ACC112 (cell line): Measurements from ENCODE around the gene FRMPD3.

Source experiments
- H2AFZ ChIP-seq: fragments of 200-600 bp; sonication (generic); one replicate; pipeline ENCODE4 v1.6.0; 2017; ENCODE audit warnings: antibody characterized with exemption, low read length; ENCODE audit not compliant: unreplicated experiment
- H3K27ac ChIP-seq: fragments of 200-600 bp; sonication (generic); 2 replicates; pipeline ENCODE4 v1.5.1; 2014; ENCODE audit warnings: low read depth, mild to moderate bottlenecking, antibody characterized with exemption, low read length, moderate library complexity
- H3K27me3 ChIP-seq: fragments of 200-600 bp; sonication (generic); 2 replicates; pipeline ENCODE4 v1.6.1; 2014; ENCODE audit warnings: mild to moderate bottlenecking, antibody characterized with exemption, low read length, moderate library complexity, mixed read lengths; ENCODE audit not compliant: insufficient read depth
- H3K36me3 ChIP-seq: fragments of 200-600 bp; sonication (generic); 2 replicates; pipeline ENCODE4 v1.6.1; 2016; ENCODE audit warnings: mild to moderate bottlenecking, antibody characterized with exemption, low read length, moderate library complexity, mixed read lengths; ENCODE audit not compliant: insufficient read depth
- H3K4me1 ChIP-seq: fragments of 200-600 bp; sonication (generic); one replicate; pipeline ENCODE4 v1.6.1; 2016; ENCODE audit warnings: low read length, mixed read lengths; ENCODE audit not compliant: insufficient read depth, unreplicated experiment, control insufficient read depth
- H3K4me3 ChIP-seq: fragments of 200-600 bp; sonication (generic); 2 replicates; pipeline ENCODE4 v1.5.1; 2014; ENCODE audit warnings: mild to moderate bottlenecking, low read depth, low read length
- H3K79me2 ChIP-seq: fragments of 200-600 bp; sonication (generic); one replicate; pipeline ENCODE4 v1.6.0; 2016; ENCODE audit warnings: low read length; ENCODE audit not compliant: control insufficient read depth, unreplicated experiment, insufficient read depth

The FRMPD3 gene

DNA sequence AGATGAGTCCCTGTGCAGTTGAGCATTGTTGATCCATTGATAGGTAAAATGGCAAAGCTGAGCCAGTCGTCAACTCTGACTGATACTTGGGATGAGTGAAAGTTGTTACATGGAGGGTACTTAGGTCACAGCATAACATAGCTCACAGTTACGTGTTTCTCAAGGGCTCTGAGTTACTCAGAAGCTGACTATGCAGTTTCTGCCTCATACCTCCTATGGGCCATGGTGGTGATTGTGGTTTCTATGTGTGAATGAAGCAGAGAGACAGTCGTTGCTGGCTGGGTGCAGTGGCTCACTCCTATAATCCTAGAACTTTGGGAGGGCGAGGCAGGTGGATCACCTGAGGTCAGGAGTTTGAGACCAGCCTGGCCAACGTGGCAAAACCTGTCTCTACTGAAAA is 30.8 kb downstream of the FRMPD3 start:
- Histone ChIP-seq H3K4me3 (no peak overlapping the region), H3K27ac (no peak overlapping the region), H2AFZ (no peak overlapping the region), H3K79me2 (no peaks in the 10 kb centered on the region), H3K4me1 (no peaks in the 10 kb centered on the region), H3K27me3 (peaks cover 12% of the 10 kb centered on the region; the same call in 1 of the 2 replicates), H3K36me3 (no peaks in the 10 kb centered on the region)

GRCh38 chrX:107482046-107482445 is 32.6 kb downstream of the FRMPD3 start:
- no peak overlapping the region for H3K27ac ChIP-seq
- H3K27me3 ChIP-seq = 0 out of 2 replicates have a peak, but pooled peaks cover 12% of the 10 kb centered on the region
- H3K4me3 ChIP-seq = no peak overlapping the region
- no peaks in the 10 kb centered on the region for H3K79me2 ChIP-seq
- no peak overlapping the region for H2AFZ ChIP-seq
- H3K36me3 ChIP-seq = no peaks in the 10 kb centered on the region
- no peaks in the 10 kb centered on the region for H3K4me1 ChIP-seq

- H2AFZ ChIP-seq = no peak overlapping the region
- H3K4me1 ChIP-seq = no peaks in the 10 kb centered on the region
- H3K79me2 ChIP-seq = no peaks in the 10 kb centered on the region
- no peak overlapping the region for H3K4me3 ChIP-seq
- 0 out of 2 replicates have a peak, but pooled peaks cover 12% of the 10 kb centered on the region for H3K27me3 ChIP-seq
- H3K36me3 ChIP-seq = no peaks in the 10 kb centered on the region
- H3K27ac ChIP-seq = no peak overlapping the region
Observed at GRCh38 chrX:107484002-107484726, 34.7 kb downstream of the FRMPD3 start.

GRCh38 chrX:107485013-107485412 is 35.6 kb downstream of the FRMPD3 start:
- Histone ChIP-seq H3K4me1 (no peaks in the 10 kb centered on the region), H3K27me3 (0 out of 2 replicates have a peak, but pooled peaks cover 12% of the 10 kb centered on the region), H3K4me3 (no peak overlapping the region), H2AFZ (no peak overlapping the region), H3K27ac (no peak overlapping the region), H3K79me2 (no peaks in the 10 kb centered on the region), H3K36me3 (no peaks in the 10 kb centered on the region)

DNA sequence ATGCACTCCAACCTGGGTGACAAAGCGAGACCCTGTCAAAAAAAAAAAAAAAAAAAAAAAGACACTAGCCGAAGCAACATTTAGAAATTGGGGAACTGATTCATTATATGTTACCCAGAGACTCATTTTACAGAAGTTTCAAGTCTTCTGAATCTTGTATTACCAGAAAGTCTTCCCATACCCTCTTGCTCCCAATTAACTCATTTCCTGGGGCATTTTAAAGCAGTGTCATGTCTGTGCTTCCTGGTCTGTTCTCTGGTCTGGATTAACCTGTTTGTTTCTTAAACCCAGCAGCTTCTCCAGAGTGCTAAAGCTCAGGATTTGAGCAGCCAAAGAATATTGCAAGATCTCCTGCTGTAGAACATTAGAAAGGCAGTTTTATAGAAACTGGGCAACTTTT is 43.7 kb downstream of the FRMPD3 start:
- Histone ChIP-seq H3K27me3 (peaks cover 26% of the 10 kb centered on the region; the same call in 1 of the 2 replicates), H3K4me1 (no peaks in the 10 kb centered on the region), H3K4me3 (no peak overlapping the region), H2AFZ (no peak overlapping the region), H3K79me2 (no peaks in the 10 kb centered on the region), H3K36me3 (no peaks in the 10 kb centered on the region), H3K27ac (no peak overlapping the region)

DNA sequence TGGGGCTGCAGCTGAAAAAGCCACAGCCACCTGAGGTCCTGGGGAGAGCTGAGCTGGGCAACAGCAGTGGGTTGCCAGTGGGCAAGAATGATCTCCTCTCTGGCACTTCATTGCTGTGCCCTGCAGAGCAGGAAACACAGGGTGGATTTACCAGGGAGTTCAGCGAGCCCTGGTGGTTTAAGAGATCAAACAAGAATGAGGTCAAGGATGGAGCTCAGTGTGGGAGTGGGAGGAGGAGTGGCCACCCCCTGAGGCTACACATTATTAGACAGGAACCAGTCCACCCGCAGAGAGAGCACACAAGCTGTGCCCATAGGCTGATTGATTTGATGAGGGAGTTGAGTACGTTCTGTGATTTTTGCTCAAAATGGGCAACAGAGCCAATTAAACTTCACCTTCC is 47.3 kb downstream of the FRMPD3 start:
- no peak overlapping the region for H2AFZ ChIP-seq
- H3K36me3 ChIP-seq = no peaks in the 10 kb centered on the region
- no peak overlapping the region for H3K27ac ChIP-seq
- no peaks in the 10 kb centered on the region for H3K79me2 ChIP-seq
- no peaks in the 10 kb centered on the region for H3K4me1 ChIP-seq
- no peak overlapping the region for H3K4me3 ChIP-seq
- H3K27me3 ChIP-seq = peaks cover 21% of the 10 kb centered on the region
